ENCODE data around the gene AGMO. TPM values are rescaled to one million over a fixed set of nuclear protein-coding genes. Genes with fewer than 3 reads are reported as not detected.

The AGMO gene
- total RNA-seq, 1 donor from 2014 or later, result 1.2 TPM

- Mint-ChIP-seq H3K36me3 (ENCODE audit: unreplicated experiment) (peaks cover 13% of the 10 kb centered on the region), H3K4me1 (ENCODE audit: low read depth, unreplicated experiment) (peaks cover 27% of the 10 kb centered on the region), H3K27ac (ENCODE audit: unreplicated experiment) (no peak overlapping the region), H3K9me3 (ENCODE audit: unreplicated experiment) (peaks cover 11% of the 10 kb centered on the region), H3K27me3 (ENCODE audit: unreplicated experiment) (peaks cover 5% of the 10 kb centered on the region), H3K4me3 (ENCODE audit: unreplicated experiment) (no peak overlapping the region)
- DNase-seq, result no peak
- TF ChIP-seq CTCF (IDR thresholded peaks at IDR 0.05; ENCODE audit: partially characterized antibody, unreplicated experiment), result no peak
These were observed 225.7 kb downstream of the AGMO start for GRCh38 chr7:15336146-15336545.

GRCh38 chr7:15335390-15335789, 226.4 kb downstream of the AGMO start:
- Mint-ChIP-seq H3K36me3 (ENCODE audit: unreplicated experiment) (peaks cover 11% of the 10 kb centered on the region), H3K27me3 (ENCODE audit: unreplicated experiment) (peaks cover 5% of the 10 kb centered on the region), H3K4me1 (ENCODE audit: low read depth, unreplicated experiment) (peaks cover 34% of the 10 kb centered on the region), H3K9me3 (ENCODE audit: unreplicated experiment) (peaks cover 11% of the 10 kb centered on the region), H3K27ac (ENCODE audit: unreplicated experiment) (no peak overlapping the region), H3K4me3 (ENCODE audit: unreplicated experiment) (no peak overlapping the region)
- DNase-seq, result no peak
- no peak for TF ChIP-seq CTCF (IDR thresholded peaks at IDR 0.05; ENCODE audit: partially characterized antibody, unreplicated experiment)

- DNase-seq, result no peak
- Mint-ChIP-seq H3K27ac (ENCODE audit: unreplicated experiment) (no peak overlapping the region), H3K36me3 (ENCODE audit: unreplicated experiment) (peaks cover 9% of the 10 kb centered on the region), H3K9me3 (ENCODE audit: unreplicated experiment) (peaks cover 9% of the 10 kb centered on the region), H3K4me3 (ENCODE audit: unreplicated experiment) (no peak overlapping the region), H3K27me3 (ENCODE audit: unreplicated experiment) (peaks cover 5% of the 10 kb centered on the region), H3K4me1 (ENCODE audit: low read depth, unreplicated experiment) (peaks cover 39% of the 10 kb centered on the region)
- no peak for TF ChIP-seq CTCF (IDR thresholded peaks at IDR 0.05; ENCODE audit: partially characterized antibody, unreplicated experiment)
These were observed 227.1 kb downstream of the AGMO start for GRCh38 chr7:15334536-15335263.

GRCh38 chr7:15332956-15333355, 228.9 kb downstream of the AGMO start:
- peaks cover 5% of the 10 kb centered on the region for H3K9me3 Mint-ChIP-seq (ENCODE audit: unreplicated experiment)
- DNase-seq, result no peak
- peaks cover 5% of the 10 kb centered on the region for H3K27me3 Mint-ChIP-seq (ENCODE audit: unreplicated experiment)
- peaks cover 47% of the 10 kb centered on the region for H3K4me1 Mint-ChIP-seq (ENCODE audit: low read depth, unreplicated experiment)
- H3K27ac Mint-ChIP-seq (ENCODE audit: unreplicated experiment), result no peak overlapping the region
- H3K4me3 Mint-ChIP-seq (ENCODE audit: unreplicated experiment), result no peak overlapping the region
- H3K36me3 Mint-ChIP-seq (ENCODE audit: unreplicated experiment), result no peaks in the 10 kb centered on the region
- no peak for TF ChIP-seq CTCF (IDR thresholded peaks at IDR 0.05; ENCODE audit: partially characterized antibody, unreplicated experiment)

- no peak for DNase-seq
- H3K27ac Mint-ChIP-seq (ENCODE audit: unreplicated experiment), result peak overlapping the region; percentile 65
These were observed 230.9 kb downstream of the AGMO start for GRCh38 chr7:15330943-15331342.

More at GRCh38 chr7:15330943-15331342, 230.9 kb downstream of the AGMO start:
- Mint-ChIP-seq H3K4me3 (ENCODE audit: unreplicated experiment) (peak overlapping the region; percentile 43), H3K4me1 (ENCODE audit: low read depth, unreplicated experiment) (peaks cover 49% of the 10 kb centered on the region), H3K9me3 (ENCODE audit: unreplicated experiment) (no peaks in the 10 kb centered on the region), H3K36me3 (ENCODE audit: unreplicated experiment) (no peaks in the 10 kb centered on the region), H3K27me3 (ENCODE audit: unreplicated experiment) (no peaks in the 10 kb centered on the region)
- no peak for TF ChIP-seq CTCF (IDR thresholded peaks at IDR 0.05; ENCODE audit: partially characterized antibody, unreplicated experiment)

Data from glutamatergic neuron (in vitro differentiated cells).